AG08396 (cell line): ENCODE results near the gene TBC1D23.
"Not testable (repeated sequence)": the region's sequence is repeated elsewhere in the genome, so short reads cannot be mapped to it uniquely, and the experiment has no call there.

Experiments used
- DNase-seq: peaks from one replicate; pipeline ENCODE4 v3.0.0; 2012; ENCODE audit warnings: low spot score, mixed read lengths

The TBC1D23 gene

GRCh38 chr3:100257586-100257985, 3.2 kb upstream of the TBC1D23 start:
- DNase-seq: no peak

GRCh38 chr3:100260081-100260684, 609 bp upstream of the TBC1D23 start:
- peak; percentile 42 for DNase-seq

- DNase-seq: no peak
Measured at GRCh38 chr3:100261485-100261903, 702 bp downstream of the TBC1D23 start.

- DNase-seq: not testable (repeated sequence)
Measured at GRCh38 chr3:100262925-100263324, 2.1 kb downstream of the TBC1D23 start.

- no peak for DNase-seq
Measured at GRCh38 chr3:100263583-100263982, 2.8 kb downstream of the TBC1D23 start.

GRCh38 chr3:100264242-100264641, 3.5 kb downstream of the TBC1D23 start:
- DNase-seq: no peak

GRCh38 chr3:100265016-100265415, 4.2 kb downstream of the TBC1D23 start:
- DNase-seq: no peak

GRCh38 chr3:100266531-100266930, 5.7 kb downstream of the TBC1D23 start:
- DNase-seq: no peak

GRCh38 chr3:100268156-100268555, 7.4 kb downstream of the TBC1D23 start:
- no peak for DNase-seq

GRCh38 chr3:100269001-100269400, 8.2 kb downstream of the TBC1D23 start:
- DNase-seq: no peak

- peak; percentile 62 for DNase-seq
Measured at GRCh38 chr3:100269410-100270214, 8.8 kb downstream of the TBC1D23 start.

- DNase-seq: no peak
Measured at GRCh38 chr3:100270215-100270583, 9.4 kb downstream of the TBC1D23 start.

- no peak for DNase-seq
Measured at GRCh38 chr3:100271522-100271921, 10.7 kb downstream of the TBC1D23 start.

- not testable (repeated sequence) for DNase-seq
Measured at GRCh38 chr3:100272797-100273611, 12.2 kb downstream of the TBC1D23 start.

GRCh38 chr3:100274361-100274760, 13.6 kb downstream of the TBC1D23 start:
- DNase-seq: no peak

- DNase-seq: no peak
Measured at GRCh38 chr3:100277255-100277800, 16.5 kb downstream of the TBC1D23 start.

- no peak for DNase-seq
Measured at GRCh38 chr3:100278910-100279309, 18.1 kb downstream of the TBC1D23 start.

GRCh38 chr3:100288288-100288894, 27.6 kb downstream of the TBC1D23 start:
- DNase-seq: no peak

GRCh38 chr3:100289339-100289738, 28.5 kb downstream of the TBC1D23 start:
- DNase-seq: no peak

- no peak for DNase-seq
Measured at GRCh38 chr3:100295089-100295488, 34.3 kb downstream of the TBC1D23 start.

- DNase-seq: no peak
Measured at GRCh38 chr3:100297784-100298183, 37.0 kb downstream of the TBC1D23 start.

- no peak for DNase-seq
Measured at GRCh38 chr3:100299016-100299415, 38.2 kb downstream of the TBC1D23 start.
